OCI-M2 (cell line): ENCODE data around the gene NEDD4.
A peak's percentile ranks its signal among the peaks of the same experiment; 100 is the strongest.
"Not testable (repeated sequence)": the region's sequence is repeated elsewhere in the genome, so short reads cannot be mapped to it uniquely, and the experiment has no call there.

Source experiments
- DNase-seq: peaks from one replicate; lab custom pipeline; 2025; ENCODE audit not compliant: unreplicated experiment; lab: John Stamatoyannopoulos, UW

NEDD4 gene

GRCh38 chr15:55834331-55834730 lies 159.1 kb downstream of the NEDD4 start:
- DNase-seq, result no peak

GRCh38 chr15:55829826-55830225 lies 163.6 kb downstream of the NEDD4 start:
- DNase-seq, result no peak

DNA sequence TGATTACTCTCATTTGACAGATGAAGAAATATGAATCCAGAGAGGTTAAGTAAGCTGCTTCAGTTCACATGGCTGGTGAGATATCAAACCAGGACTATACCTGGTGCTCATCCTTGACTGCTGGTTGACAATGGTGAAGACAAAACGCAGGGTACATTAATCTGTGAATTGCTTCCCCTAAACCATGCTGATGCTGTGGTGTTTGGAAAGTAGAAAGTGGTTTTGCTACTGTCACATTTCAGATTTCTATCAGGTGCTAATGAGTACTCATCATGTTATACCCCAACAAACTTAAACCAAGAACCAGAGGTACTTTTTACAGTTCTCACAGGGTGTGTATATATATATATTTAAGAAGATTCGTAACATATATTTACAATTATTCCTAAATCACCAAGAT lies 165.5 kb downstream of the NEDD4 start:
- DNase-seq, result no peak

GRCh38 chr15:55827204-55827603 lies 166.2 kb downstream of the NEDD4 start:
- no peak for DNase-seq

GRCh38 chr15:55824857-55825613 lies 168.4 kb downstream of the NEDD4 start:
- no peak for DNase-seq

DNA sequence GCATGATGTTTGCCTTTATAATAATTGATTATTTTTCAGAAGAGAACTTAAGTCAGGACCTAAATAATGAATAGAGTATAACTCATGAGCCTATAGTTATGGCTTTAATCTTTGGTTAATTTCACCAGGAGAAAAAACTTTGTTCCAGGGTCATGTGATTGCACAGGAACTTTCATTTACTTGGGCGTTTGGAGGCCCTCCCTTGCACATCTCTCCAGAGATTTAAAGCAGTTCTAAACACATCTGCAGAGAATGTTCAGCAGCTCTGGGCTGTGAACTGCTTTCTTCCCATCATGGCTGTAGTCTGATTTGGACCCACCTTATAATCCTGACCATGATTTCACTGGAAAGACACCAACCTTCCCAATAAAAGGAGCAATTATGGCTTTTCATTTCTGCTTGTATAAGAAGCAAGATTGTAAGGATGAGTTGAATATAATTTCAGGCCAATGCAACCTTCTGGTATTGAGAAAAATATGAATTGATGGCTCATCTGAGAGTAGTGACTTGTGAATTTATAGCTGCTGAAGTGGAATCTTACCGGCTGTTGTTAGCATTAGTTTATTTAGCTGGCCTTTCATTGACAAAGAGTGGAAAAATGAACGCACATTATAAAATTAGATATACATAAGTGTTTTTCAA lies 169.6 kb downstream of the NEDD4 start:
- no peak for DNase-seq

- DNase-seq, result no peak
Observed at GRCh38 chr15:55823191-55823670, 170.2 kb downstream of the NEDD4 start.

DNA sequence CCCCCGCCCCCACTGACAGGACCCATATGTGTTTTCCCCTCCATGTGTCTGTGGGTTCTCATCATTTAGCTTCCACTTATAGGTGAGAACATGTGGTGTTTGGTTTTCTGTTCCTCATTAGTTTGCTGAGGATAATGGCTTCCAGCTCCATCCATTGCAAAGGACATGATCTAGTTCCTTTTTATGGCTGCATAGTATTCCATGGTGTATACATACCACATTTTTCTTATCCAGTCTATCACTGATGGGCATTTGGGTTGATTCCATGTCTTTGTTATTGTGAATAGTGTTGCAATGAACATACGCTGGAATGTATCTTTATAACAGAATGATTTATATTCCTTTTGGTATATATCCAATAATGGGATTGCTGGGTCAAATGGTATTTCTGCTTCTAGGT lies 171.7 kb downstream of the NEDD4 start:
- DNase-seq, result not testable (repeated sequence)

GRCh38 chr15:55820043-55820442 lies 173.4 kb downstream of the NEDD4 start:
- no peak for DNase-seq

GRCh38 chr15:55819397-55820034 lies 173.9 kb downstream of the NEDD4 start:
- DNase-seq, result no peak

DNA sequence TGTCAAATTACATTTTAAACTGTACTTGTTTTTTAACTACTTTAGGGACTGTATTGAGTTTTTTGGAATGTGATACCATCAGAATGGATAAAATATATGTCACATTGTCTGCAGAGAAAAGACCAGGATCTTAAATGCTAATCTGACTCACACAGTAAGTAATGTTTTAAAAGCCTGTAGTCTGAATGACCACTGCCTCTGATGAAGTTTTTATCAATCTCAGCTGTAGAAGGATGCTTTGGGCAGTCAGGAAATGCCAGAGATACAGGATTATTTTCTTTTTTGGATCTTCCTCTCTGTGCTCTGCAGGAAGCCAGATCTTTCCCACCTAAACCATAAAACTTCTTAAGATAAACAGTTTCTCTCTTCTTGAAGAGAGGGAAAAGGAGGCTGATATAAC lies 177.4 kb downstream of the NEDD4 start:
- no peak for DNase-seq

GRCh38 chr15:55802600-55803376 lies 190.6 kb downstream of the NEDD4 start:
- no peak for DNase-seq

GRCh38 chr15:55800216-55800615 lies 193.2 kb downstream of the NEDD4 start:
- no peak for DNase-seq

- peak; percentile 5 for DNase-seq
Observed at GRCh38 chr15:55799291-55800212, 193.9 kb downstream of the NEDD4 start.

- DNase-seq, result no peak
Observed at GRCh38 chr15:55796321-55796965, 197.0 kb downstream of the NEDD4 start.

GRCh38 chr15:55795031-55795430 lies 198.4 kb downstream of the NEDD4 start:
- no peak for DNase-seq

GRCh38 chr15:55791551-55792400 lies 201.6 kb downstream of the NEDD4 start:
- DNase-seq, result no peak

- no peak for DNase-seq
Observed at GRCh38 chr15:55789066-55789660, 204.2 kb downstream of the NEDD4 start.
